Hematopoietic multipotent progenitor cell treated with erythropoietin and hydrocortisone succinate and interleukin-3 and kit ligand, for 8 days (in vitro differentiated cells): ENCODE measurements around the gene XYLT1.

Experiments used
- DNase-seq: peaks from one replicate; pipeline ENCODE4 v3.0.0-alpha.2; 2015

XYLT1 gene

DNA sequence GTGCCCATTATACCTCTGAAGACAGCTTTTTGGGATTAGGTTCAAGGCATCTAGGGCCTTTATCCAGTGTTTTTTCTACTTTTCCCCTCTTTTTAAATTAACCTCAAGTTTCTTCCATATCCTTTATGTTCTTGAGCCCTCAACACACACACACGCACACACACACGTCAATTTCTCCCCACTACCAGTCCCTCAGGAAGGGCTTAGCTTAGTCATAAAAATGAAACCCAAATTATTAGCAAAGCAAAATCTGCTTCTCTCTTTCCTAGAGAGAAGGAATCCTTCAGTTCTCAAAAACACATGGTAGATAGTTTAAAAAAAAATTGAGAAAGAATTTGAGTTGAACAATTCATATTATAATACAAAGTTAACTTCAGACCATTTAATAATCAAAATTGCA lies 401.1 kb downstream of the XYLT1 start:
- DNase-seq, result no peak

DNA sequence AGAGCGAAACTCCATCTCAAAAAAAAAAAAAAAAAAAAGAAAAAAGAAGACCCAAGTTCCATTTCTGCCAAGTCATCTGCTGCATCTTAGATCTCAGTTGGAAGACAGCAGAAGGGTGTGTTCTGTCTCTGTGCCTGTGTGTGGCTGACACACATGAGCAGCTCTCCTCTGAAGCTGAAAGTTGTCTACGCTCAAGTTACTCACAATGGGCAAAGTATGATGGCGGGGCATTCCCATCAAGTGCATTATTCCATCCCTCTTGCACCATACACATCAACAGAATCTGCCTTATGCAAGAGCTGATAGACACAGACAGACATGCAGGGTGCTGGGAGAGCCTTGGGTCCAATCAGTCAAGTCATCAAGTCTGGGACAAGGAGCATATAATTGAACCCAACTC lies 402.2 kb downstream of the XYLT1 start:
- no peak for DNase-seq

GRCh38 chr16:17067882-17068281 lies 402.9 kb downstream of the XYLT1 start:
- DNase-seq, result no peak

DNA sequence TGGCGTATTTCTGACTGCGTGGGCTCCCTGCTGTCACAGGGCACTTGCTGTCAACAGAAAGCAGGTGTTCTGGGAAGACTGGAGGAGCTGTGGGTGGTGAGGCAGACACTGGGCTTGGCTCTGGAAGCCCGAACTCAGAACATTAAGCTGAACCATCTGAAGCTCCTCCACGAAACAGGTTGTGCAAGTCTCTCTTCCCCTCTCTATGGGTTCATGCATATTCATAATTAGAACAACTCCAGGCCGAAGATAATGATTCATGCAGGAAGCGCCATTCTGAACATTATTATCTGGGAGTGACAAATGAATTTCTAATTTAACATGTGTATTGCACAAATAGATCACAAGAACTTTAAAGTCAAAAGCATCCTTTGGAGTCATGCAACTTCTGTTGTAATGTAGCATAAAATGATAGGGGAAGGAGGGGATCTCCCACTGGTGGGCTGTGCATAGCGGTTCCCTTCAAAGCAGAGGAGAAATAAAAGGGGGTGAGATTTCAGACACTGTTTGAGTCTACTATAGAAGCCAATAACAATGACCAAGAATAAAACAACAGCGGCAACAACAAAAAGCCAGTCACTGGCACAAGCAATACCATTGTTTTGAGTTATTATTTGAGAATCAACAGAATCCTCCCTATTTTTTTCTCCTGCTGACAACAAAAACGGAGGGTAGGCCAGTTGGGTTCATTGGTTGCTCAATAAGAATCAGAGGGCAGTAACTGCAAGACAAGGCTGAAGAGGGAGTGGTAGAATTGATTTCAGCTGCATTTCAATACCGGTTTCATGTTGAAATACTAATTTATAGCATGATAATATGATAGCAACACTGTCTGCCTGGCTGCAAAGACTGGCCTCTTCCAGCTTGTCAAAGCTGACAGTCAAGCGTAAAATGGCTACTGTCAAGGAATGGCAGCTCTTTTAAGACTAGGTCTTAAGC lies 407.3 kb downstream of the XYLT1 start:
- DNase-seq, result no peak

GRCh38 chr16:17062676-17063075 lies 408.1 kb downstream of the XYLT1 start:
- DNase-seq, result no peak

DNA sequence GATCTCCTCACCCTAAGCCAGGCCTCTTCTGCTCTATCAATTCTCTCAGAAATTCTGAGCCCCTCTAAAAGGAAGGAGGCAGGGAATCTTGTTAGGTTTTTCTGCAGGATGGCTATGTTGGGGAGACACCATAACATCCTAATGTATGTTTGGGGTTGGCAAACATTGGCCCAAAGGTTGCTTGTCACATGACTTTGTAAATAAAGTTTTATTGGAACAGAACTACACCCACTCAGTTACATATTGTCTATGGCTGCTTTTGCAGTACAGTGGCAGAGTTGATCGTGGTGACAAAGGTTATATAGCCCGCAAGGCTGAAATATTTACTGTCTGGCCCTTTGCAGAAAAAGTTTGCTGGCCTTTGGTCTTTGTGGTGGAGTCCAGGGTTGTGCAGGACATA lies 409.4 kb downstream of the XYLT1 start:
- DNase-seq, result no peak

GRCh38 chr16:17058471-17058870 lies 412.3 kb downstream of the XYLT1 start:
- no peak for DNase-seq

DNA sequence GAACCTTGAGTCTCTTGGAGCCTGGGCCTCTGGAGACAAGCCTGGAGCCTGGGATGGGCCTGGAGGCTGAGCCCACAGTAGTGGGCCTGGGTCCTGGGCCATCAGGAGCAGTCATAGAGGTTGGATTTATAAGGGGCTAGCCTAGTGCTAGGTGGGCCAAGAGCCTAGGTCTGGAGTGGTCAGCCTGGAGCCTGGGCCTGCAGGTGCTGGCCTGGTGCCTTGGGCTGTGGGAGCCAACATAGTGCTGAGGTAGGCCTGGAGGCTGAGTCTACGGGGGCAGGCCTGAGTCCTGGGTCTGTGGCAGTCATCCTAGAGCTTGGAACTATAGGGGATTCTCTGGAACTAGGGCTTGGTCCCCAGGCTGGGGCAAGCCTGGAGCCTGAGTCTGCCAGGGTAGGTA lies 414.1 kb downstream of the XYLT1 start:
- DNase-seq, result no peak

GRCh38 chr16:17053536-17054160 lies 417.1 kb downstream of the XYLT1 start:
- DNase-seq, result no peak
